ENCODE results near the gene MAPK8IP3.

The MAPK8IP3 gene

GRCh38 chr16:1758923-1759322 lies 52.9 kb downstream of the MAPK8IP3 start:
- no peaks in the 10 kb centered on the region for H3K36me3 ChIP-seq (ENCODE audit: control insufficient read depth, insufficient read depth, low read length)
- H3K23ac ChIP-seq (ENCODE audit: low read length) = no peak overlapping the region

GRCh38 chr16:1759511-1759910 lies 53.5 kb downstream of the MAPK8IP3 start:
- Histone ChIP-seq H3K23ac (ENCODE audit: low read length) (no peak overlapping the region), H3K4me1 (ENCODE audit: control insufficient read depth, low read depth, low read length) (no peaks in the 10 kb centered on the region), H3K4ac (ENCODE audit: low read depth, low read length) (no peak overlapping the region), H2AK5ac (ENCODE audit: low read length) (no peak overlapping the region), H3K4me2 (ENCODE audit: low read length) (no peak overlapping the region), H3K18ac (ENCODE audit: low read length) (no peak overlapping the region), H2BK5ac (ENCODE audit: low read length) (no peak overlapping the region), H3K36me3 (ENCODE audit: control insufficient read depth, insufficient read depth, low read length) (no peaks in the 10 kb centered on the region), H4K8ac (ENCODE audit: low read depth, low read length) (no peak overlapping the region), H3K79me2 (ENCODE audit: control insufficient read depth, insufficient read depth, low read length) (no peaks in the 10 kb centered on the region), H2BK120ac (ENCODE audit: low read depth, low read length) (no peak overlapping the region), H3K9ac (ENCODE audit: low read length) (no peak overlapping the region), H3K27me3 (ENCODE audit: insufficient read depth, low read length, poor library complexity) (no peaks in the 10 kb centered on the region), H3K4me3 (ENCODE audit: low read length) (no peak overlapping the region), H3K79me1 (ENCODE audit: low read length) (no peaks in the 10 kb centered on the region), H3K56ac (ENCODE audit: low read length) (no peak overlapping the region), H3K27ac (ENCODE audit: low read depth, low read length) (no peak overlapping the region), H2BK15ac (replicated peaks; ENCODE audit: low read depth) (no peak overlapping the region), H4K5ac (ENCODE audit: low read length) (no peak overlapping the region)
- WGBS (ENCODE audit: extremely low coverage, insufficient coverage, low lambda C conversion rate) = no CpG with 5 or more reads among the region's 21 CpGs
- DNase-seq = no peak

More at GRCh38 chr16:1758923-1759322, 52.9 kb downstream of the MAPK8IP3 start:
- Histone ChIP-seq H3K79me2 (ENCODE audit: control insufficient read depth, insufficient read depth, low read length) (no peaks in the 10 kb centered on the region), H2BK5ac (ENCODE audit: low read length) (no peak overlapping the region), H3K4me2 (ENCODE audit: low read length) (no peak overlapping the region), H2BK15ac (replicated peaks; ENCODE audit: low read depth) (no peak overlapping the region), H3K56ac (ENCODE audit: low read length) (no peak overlapping the region), H2BK120ac (ENCODE audit: low read depth, low read length) (no peak overlapping the region), H3K27me3 (ENCODE audit: insufficient read depth, low read length, poor library complexity) (no peaks in the 10 kb centered on the region), H3K9ac (ENCODE audit: low read length) (no peak overlapping the region), H4K8ac (ENCODE audit: low read depth, low read length) (no peak overlapping the region), H4K5ac (ENCODE audit: low read length) (no peak overlapping the region), H3K18ac (ENCODE audit: low read length) (no peak overlapping the region), H3K27ac (ENCODE audit: low read depth, low read length) (no peak overlapping the region), H3K4me3 (ENCODE audit: low read length) (no peak overlapping the region), H2AK5ac (ENCODE audit: low read length) (no peak overlapping the region), H3K4ac (ENCODE audit: low read depth, low read length) (no peak overlapping the region), H3K79me1 (ENCODE audit: low read length) (no peaks in the 10 kb centered on the region), H3K4me1 (ENCODE audit: control insufficient read depth, low read depth, low read length) (no peaks in the 10 kb centered on the region)
- no CpG with 5 or more reads among the region's 18 CpGs for WGBS (ENCODE audit: extremely low coverage, insufficient coverage, low lambda C conversion rate)
- no peak for DNase-seq

- Histone ChIP-seq H3K79me1 (ENCODE audit: low read length) (no peaks in the 10 kb centered on the region), H2BK5ac (ENCODE audit: low read length) (no peak overlapping the region), H4K5ac (ENCODE audit: low read length) (no peak overlapping the region), H3K36me3 (ENCODE audit: control insufficient read depth, insufficient read depth, low read length) (no peaks in the 10 kb centered on the region), H3K23ac (ENCODE audit: low read length) (no peak overlapping the region), H4K8ac (ENCODE audit: low read depth, low read length) (no peak overlapping the region), H2BK120ac (ENCODE audit: low read depth, low read length) (no peak overlapping the region), H2BK15ac (replicated peaks; ENCODE audit: low read depth) (no peak overlapping the region), H3K4me3 (ENCODE audit: low read length) (no peak overlapping the region), H3K18ac (ENCODE audit: low read length) (no peak overlapping the region), H3K9ac (ENCODE audit: low read length) (no peak overlapping the region), H3K4me1 (ENCODE audit: control insufficient read depth, low read depth, low read length) (no peaks in the 10 kb centered on the region), H3K79me2 (ENCODE audit: control insufficient read depth, insufficient read depth, low read length) (no peaks in the 10 kb centered on the region), H3K27me3 (ENCODE audit: insufficient read depth, low read length, poor library complexity) (no peaks in the 10 kb centered on the region), H3K27ac (ENCODE audit: low read depth, low read length) (no peak overlapping the region), H3K4ac (ENCODE audit: low read depth, low read length) (no peak overlapping the region), H3K56ac (ENCODE audit: low read length) (no peak overlapping the region), H2AK5ac (ENCODE audit: low read length) (no peak overlapping the region), H3K4me2 (ENCODE audit: low read length) (no peak overlapping the region)
- DNase-seq = no peak
- no CpG with 5 or more reads among the region's 15 CpGs for WGBS (ENCODE audit: extremely low coverage, insufficient coverage, low lambda C conversion rate)
Measured at GRCh38 chr16:1760911-1761310, 54.9 kb downstream of the MAPK8IP3 start.

- Histone ChIP-seq H2BK5ac (ENCODE audit: low read length) (no peak overlapping the region), H3K4me1 (ENCODE audit: control insufficient read depth, low read depth, low read length) (no peaks in the 10 kb centered on the region), H3K27me3 (ENCODE audit: insufficient read depth, low read length, poor library complexity) (no peaks in the 10 kb centered on the region), H3K4me2 (ENCODE audit: low read length) (no peak overlapping the region), H3K23ac (ENCODE audit: low read length) (no peak overlapping the region), H2AK5ac (ENCODE audit: low read length) (no peak overlapping the region), H3K9ac (ENCODE audit: low read length) (no peak overlapping the region), H3K27ac (ENCODE audit: low read depth, low read length) (no peak overlapping the region), H3K36me3 (ENCODE audit: control insufficient read depth, insufficient read depth, low read length) (no peaks in the 10 kb centered on the region), H3K18ac (ENCODE audit: low read length) (no peak overlapping the region), H3K4ac (ENCODE audit: low read depth, low read length) (no peak overlapping the region), H3K4me3 (ENCODE audit: low read length) (no peak overlapping the region), H3K56ac (ENCODE audit: low read length) (no peak overlapping the region), H4K8ac (ENCODE audit: low read depth, low read length) (no peak overlapping the region), H3K79me2 (ENCODE audit: control insufficient read depth, insufficient read depth, low read length) (no peaks in the 10 kb centered on the region), H2BK120ac (ENCODE audit: low read depth, low read length) (no peak overlapping the region), H3K79me1 (ENCODE audit: low read length) (no peaks in the 10 kb centered on the region), H2BK15ac (replicated peaks; ENCODE audit: low read depth) (no peak overlapping the region), H4K5ac (ENCODE audit: low read length) (no peak overlapping the region)
- no peak for DNase-seq
- no CpG with 5 or more reads among the region's 15 CpGs for WGBS (ENCODE audit: extremely low coverage, insufficient coverage, low lambda C conversion rate)
Measured at GRCh38 chr16:1761751-1762150, 55.8 kb downstream of the MAPK8IP3 start.

GRCh38 chr16:1762196-1762878 lies 56.3 kb downstream of the MAPK8IP3 start:
- Histone ChIP-seq H2AK5ac (ENCODE audit: low read length) (no peak overlapping the region), H2BK120ac (ENCODE audit: low read depth, low read length) (no peak overlapping the region), H3K36me3 (ENCODE audit: control insufficient read depth, insufficient read depth, low read length) (no peaks in the 10 kb centered on the region), H2BK15ac (replicated peaks; ENCODE audit: low read depth) (no peak overlapping the region), H4K8ac (ENCODE audit: low read depth, low read length) (no peak overlapping the region), H3K4me3 (ENCODE audit: low read length) (no peak overlapping the region), H3K27ac (ENCODE audit: low read depth, low read length) (no peak overlapping the region), H2BK5ac (ENCODE audit: low read length) (no peak overlapping the region), H3K56ac (ENCODE audit: low read length) (no peak overlapping the region), H3K4me1 (ENCODE audit: control insufficient read depth, low read depth, low read length) (no peaks in the 10 kb centered on the region), H3K4me2 (ENCODE audit: low read length) (no peak overlapping the region), H3K4ac (ENCODE audit: low read depth, low read length) (no peak overlapping the region), H3K18ac (ENCODE audit: low read length) (no peak overlapping the region), H3K79me1 (ENCODE audit: low read length) (no peaks in the 10 kb centered on the region), H3K23ac (ENCODE audit: low read length) (no peak overlapping the region), H3K9ac (ENCODE audit: low read length) (no peak overlapping the region), H3K27me3 (ENCODE audit: insufficient read depth, low read length, poor library complexity) (no peaks in the 10 kb centered on the region), H3K79me2 (ENCODE audit: control insufficient read depth, insufficient read depth, low read length) (no peaks in the 10 kb centered on the region), H4K5ac (ENCODE audit: low read length) (no peak overlapping the region)
- no CpG with 5 or more reads among the region's 30 CpGs for WGBS (ENCODE audit: extremely low coverage, insufficient coverage, low lambda C conversion rate)
- no peak for DNase-seq
